GM19372 (cell line): Measurements from ENCODE around the gene SSC5D.

Source experiments
- ATAC-seq: cut with Tn5 transposase; IDR thresholded peaks from one replicate; pipeline ENCODE4 v1.9.1; 2021; ENCODE audit warnings: mild to moderate bottlenecking, low read depth, moderate library complexity; ENCODE audit not compliant: unreplicated experiment

The SSC5D gene

DNA sequence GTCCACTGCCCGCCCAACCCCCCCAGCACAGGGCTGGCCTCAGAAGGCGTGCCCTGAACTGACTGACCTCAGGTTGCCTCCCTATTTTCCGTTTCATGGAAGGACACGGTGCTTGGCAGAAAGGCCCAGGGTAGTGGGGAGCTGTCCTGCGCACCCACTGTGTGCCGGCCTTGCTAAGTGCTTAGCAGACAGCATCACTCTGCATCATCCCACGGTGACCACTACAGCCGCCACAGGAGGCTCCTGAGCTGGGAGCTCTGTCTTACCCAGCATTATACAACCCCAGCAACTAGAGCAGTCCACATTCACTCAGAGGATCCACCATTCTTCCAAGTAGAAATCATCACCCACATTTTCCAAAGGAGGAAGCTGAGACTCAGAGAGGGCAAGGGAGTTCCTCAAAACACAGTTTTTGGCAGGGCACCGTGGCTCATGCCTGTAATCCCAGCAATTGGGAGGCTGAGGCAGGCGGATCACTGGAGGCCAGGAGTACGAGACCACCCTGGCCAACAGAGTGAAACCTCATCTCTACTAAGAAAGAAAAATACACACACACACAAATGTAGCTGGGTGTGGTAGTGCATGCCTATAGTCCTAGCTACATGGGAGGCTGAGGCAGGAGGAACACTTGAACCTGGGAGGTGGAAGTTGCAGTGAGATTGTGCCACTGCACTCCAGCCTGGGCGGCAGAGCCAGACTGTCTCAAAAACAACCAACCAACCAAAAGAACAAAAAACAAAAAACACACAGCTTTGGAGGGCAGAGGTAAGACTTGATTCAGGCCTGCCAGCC is 47.1 kb downstream of the SSC5D start:
- ATAC-seq, result no peak

- no peak for ATAC-seq
Measured at GRCh38 chr19:55535965-55536350, 47.7 kb downstream of the SSC5D start.

DNA sequence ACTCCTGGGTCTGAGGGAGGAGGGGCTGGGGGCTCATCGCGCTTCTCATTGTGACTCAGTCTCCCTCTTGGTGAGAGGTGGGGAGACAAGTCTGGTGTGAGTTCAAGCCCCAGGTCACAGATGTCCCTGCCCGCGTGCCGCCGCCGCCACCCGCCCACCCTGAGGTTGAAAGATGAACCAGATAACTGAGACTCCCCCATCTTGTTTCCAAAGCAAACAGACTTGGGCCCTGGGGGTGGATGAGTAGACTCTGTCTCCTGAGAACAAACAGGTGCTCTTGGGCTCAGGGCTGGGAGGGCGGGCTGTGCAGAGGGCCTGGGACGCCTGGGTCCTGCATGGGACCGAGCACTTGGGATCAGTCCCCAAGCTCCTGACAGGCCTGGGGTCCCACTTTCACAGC is 48.1 kb downstream of the SSC5D start:
- ATAC-seq, result no peak

DNA sequence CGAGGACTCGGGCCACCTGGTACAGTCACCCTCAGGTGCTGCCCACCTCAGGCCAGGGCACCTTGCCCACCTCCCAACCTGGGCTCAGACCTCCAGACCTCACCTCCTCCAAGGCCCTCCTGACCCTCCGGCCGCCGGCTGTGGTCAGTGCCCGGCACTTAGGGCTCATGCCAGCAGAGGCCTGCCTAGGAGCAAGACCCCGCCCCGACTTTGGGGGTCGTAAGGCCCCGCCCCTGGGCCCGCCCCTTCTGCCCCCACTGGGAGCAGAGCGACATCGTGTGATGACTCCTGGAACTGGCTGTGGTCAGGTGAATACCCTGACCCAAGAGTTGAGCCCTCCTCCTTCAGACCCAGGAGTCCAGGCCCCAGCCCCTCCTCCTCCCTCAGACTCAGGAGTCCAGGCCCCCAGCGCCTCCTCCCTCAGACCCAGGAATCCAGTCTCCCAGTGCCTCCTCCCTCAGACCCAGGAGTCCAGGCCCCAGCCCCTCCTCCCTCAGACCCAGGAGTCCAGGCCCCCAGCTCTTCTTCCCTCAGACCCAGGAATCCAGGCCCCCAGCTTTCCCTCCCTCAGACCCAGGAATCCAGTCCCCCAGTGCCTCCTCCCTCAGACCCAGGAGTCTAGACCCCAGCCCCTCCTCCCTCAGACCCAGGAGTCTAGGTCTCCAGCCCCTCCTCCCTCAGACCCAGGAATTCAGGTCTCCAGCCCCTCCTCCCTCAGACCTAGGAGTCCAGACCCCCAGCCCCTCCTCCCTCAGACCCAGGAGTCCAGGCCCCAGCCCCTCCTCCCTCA is 48.9 kb downstream of the SSC5D start, which contains the start of gene SBK2:
TSS of gene SBK2 (minus strand) at position 183 of the 790 bp plus-strand sequence. CDS start 839 bp downstream, outside the sequence.
- no peak for ATAC-seq

- no peak for ATAC-seq
Measured at GRCh38 chr19:55537741-55538111, 49.5 kb downstream of the SSC5D start.

- no peak for ATAC-seq
Measured at GRCh38 chr19:55538132-55538531, 49.9 kb downstream of the SSC5D start.

GRCh38 chr19:55539090-55539984 is 51.1 kb downstream of the SSC5D start:
- ATAC-seq, result no peak

- no peak for ATAC-seq
Measured at GRCh38 chr19:55540619-55541018, 52.4 kb downstream of the SSC5D start.

DNA sequence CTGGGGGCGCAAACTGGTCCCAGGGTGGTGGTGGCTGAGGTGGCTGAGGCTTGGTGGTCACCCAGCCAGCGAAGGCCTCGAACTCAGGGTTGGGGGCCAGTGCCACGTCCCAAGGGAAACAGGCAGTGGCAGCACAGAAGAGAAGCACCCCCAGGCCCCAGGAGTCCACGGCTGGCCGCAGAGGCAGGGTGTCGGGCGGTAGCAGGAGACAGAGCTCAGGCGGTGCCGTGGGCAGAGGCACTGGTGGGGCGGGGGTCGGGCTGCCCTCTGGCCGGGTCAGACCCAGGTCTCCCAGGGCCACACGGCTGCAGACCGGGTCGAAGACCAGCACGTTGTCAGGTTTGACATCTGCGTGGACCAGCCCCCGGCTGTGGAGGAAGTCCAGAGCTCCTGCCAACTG is 52.9 kb downstream of the SSC5D start:
- no peak for ATAC-seq

- ATAC-seq, result no peak
Measured at GRCh38 chr19:55542292-55542855, 54.1 kb downstream of the SSC5D start.

- ATAC-seq, result no peak
Measured at GRCh38 chr19:55543567-55543966, 55.3 kb downstream of the SSC5D start.

DNA sequence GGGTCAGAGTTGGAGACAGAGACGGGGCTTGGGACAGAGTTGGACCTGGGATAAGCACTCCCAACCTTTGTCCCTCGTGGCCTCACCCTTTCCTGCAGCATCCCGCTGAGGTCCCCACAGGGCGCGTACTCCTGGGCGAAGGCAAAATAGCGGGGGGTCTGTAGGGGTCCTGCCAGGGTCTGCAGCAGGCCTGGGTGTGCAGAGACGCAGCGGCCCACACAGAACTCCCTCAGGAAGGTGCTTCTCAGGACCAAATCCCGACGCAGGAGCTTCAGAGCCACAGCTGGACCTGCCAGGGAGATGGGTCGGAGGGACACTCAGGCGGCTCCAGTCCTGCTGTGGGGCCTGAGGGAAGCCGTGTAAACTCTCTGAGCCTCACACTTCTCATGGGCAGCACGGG is 55.8 kb downstream of the SSC5D start:
- ATAC-seq, result no peak

DNA sequence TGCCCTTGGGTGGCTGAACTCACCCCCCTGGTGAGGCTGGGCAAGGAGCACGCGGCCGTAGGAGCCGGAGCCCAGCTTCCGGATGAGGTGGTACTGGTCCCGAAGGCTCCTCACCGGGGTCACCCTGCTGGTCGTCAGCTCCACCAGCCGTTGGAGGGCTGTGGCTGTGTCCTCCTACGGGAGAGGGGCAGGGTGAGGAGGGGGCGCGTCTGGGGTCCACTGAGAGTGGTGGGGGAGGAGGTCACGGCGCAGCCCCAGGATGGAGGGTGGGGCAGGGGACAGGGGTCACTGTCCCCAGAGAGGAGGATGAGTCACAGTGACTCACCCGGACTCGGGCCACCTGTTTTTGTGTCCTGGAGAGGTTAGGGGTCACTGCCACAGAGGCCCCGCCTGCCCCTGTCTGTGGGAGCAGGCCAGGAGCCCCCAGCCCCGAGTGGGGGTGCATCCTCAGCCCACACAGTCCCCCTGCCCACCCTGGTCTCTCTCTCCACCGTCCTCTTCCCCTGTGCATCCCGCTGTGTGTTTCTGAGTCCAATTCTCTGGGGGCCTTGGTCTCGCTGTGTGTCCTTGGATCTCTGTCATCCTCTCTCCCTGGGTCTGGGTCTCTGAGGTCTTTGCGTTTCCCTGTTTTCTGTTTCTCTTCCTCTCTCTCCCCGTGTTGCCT is 56.7 kb downstream of the SSC5D start:
- ATAC-seq, result no peak

DNA sequence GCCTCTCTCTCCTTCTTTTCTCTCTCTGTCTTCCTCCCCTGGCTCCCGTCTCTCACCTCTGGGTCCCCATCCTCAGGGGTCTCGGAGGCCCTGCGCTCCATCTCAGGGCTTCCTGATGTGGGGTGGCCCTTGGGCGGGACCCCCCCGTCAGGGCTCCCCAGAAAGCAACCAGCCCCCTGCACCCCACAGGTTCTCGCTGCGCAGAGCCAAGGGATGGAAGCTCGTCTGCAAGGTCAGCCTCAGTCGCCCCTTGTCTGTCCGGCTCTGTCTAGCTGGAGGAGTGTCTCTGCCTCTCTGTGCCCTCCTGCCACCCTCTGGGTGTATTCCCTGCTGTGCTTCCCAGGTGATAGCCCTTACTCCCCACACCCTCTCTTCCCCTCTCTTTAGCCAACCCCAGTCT is 57.2 kb downstream of the SSC5D start, which contains the start of gene SBK3:
TSS of gene SBK3 (minus strand) at position 101 of the 400 bp plus-strand sequence. CDS start at position 101, 0 bp downstream.
- no peak for ATAC-seq

DNA sequence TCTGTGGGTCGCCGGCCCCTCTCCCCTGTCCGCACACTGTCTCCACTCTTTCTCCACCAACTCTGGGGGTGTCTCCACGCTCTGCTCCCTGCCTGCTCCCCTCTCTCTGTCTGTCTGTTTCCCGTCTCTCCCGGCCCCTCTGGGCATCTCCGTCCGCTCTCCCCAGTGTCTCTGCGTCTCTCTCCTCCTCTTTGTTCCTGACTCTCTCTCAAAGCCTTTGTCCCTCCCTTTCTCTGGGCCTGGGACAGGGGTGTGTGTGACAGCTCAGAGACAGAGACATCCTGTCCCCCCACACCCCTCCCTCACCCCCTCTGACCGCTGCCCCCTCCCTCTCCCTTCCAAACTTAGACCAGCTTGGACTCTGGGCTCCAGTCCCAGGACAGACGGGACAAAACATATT is 57.8 kb downstream of the SSC5D start:
- ATAC-seq, result no peak

GRCh38 chr19:55546822-55547614 is 58.8 kb downstream of the SSC5D start:
- ATAC-seq, result no peak

- no peak for ATAC-seq
Measured at GRCh38 chr19:55549500-55550320, 61.5 kb downstream of the SSC5D start.

DNA sequence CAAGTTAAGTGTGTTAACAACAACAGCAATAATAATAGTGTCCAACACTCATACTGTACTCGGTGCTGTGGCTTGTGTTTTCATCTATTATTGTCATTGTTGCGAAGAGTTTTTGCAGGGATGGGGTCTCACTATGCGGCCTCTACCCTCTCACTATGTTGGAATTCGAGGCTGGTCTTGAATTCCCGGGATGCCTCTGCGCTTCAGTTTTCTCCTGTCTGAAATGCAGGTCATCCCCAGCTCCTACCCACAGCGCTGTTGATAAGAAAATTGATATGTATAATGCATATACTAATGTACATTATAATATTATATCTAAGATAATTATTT is 62.0 kb downstream of the SSC5D start:
- no peak for ATAC-seq
